A673 (cell line): ENCODE data around the gene AURKAIP1.

ENCODE experiments used
- CTCF ChIP-seq: fragments of 300-800, 200-600 bp; sonication (generic); conservative IDR thresholded peaks from 2 replicates; pipeline ENCODE4 v1.5.1; 2017; ENCODE audit warnings: low read depth, mild to moderate bottlenecking, antibody characterized with exemption, low read length, moderate library complexity, mixed read lengths
- EZH2 ChIP-seq: fragments of 200-600 bp; sonication (generic); IDR thresholded peaks from 2 replicates; pipeline ENCODE4 v1.6.1; 2017; ENCODE audit warnings: borderline replicate concordance, low read depth, mild to moderate bottlenecking, mixed read lengths, antibody characterized with exemption, low read length; ENCODE audit not compliant: poor library complexity, severe bottlenecking

GRCh38 chr1:1420654-1421141 is 45.7 kb upstream of the AURKAIP1 start:
- TF ChIP-seq CTCF (no peak), EZH2 (no peak)
